ENCODE data around the gene CEACAM3. TPM values are rescaled to one million over a fixed set of nuclear protein-coding genes. Genes with fewer than 3 reads are reported as not detected.

The CEACAM3 gene
- total RNA-seq, 4 donors from 2014 or later, result 0.82 to 2.2 (median 1.6) TPM; not detected in 1

GRCh38 chr19:41753159-41753558 lies 43.2 kb upstream of the CEACAM3 start:
- H3K27ac ChIP-seq, result no peak overlapping the region
- peaks cover 0 to 32% (median 6%) of the 10 kb centered on the region in 4 donors for H3K4me1 ChIP-seq
- TF ChIP-seq POLR2A (IDR thresholded peaks at IDR 0.05), result no peak
- TF ChIP-seq, protein P1, sequence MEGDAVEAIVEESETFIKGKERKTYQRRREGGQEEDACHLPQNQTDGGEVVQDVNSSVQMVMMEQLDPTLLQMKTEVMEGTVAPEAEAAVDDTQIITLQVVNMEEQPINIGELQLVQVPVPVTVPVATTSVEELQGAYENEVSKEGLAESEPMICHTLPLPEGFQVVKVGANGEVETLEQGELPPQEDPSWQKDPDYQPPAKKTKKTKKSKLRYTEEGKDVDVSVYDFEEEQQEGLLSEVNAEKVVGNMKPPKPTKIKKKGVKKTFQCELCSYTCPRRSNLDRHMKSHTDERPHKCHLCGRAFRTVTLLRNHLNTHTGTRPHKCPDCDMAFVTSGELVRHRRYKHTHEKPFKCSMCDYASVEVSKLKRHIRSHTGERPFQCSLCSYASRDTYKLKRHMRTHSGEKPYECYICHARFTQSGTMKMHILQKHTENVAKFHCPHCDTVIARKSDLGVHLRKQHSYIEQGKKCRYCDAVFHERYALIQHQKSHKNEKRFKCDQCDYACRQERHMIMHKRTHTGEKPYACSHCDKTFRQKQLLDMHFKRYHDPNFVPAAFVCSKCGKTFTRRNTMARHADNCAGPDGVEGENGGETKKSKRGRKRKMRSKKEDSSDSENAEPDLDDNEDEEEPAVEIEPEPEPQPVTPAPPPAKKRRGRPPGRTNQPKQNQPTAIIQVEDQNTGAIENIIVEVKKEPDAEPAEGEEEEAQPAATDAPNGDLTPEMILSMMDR (IDR thresholded peaks at IDR 0.05), result peak; percentile 70 to 86 (median 81)
- DNase-seq, result peak; percentile 83
- WGBS, 2 donors (ENCODE audit: low coverage in 1 of 2), result 8 to 13% methylated on average over 6 to 12 of the region's 12 CpGs
- no peaks in the 10 kb centered on the region for H3K27me3 ChIP-seq
- no peak overlapping the region for H3K4me3 ChIP-seq
- H3K36me3 ChIP-seq, result no peaks in the 10 kb centered on the region
- intact Hi-C loops (cut with DNase I; ENCODE audit: low total_unique reads), result no loop called here
- in situ Hi-C loops (cut with MboI; ENCODE audit: low pct_ligation_motif_present in 1 of 4, low pct_unique_long_range_greater_than_20kb in 1 of 4, low sequenced_read_pairs in 3 of 4), result no loop called here
- no peaks in the 10 kb centered on the region for H3K9me3 ChIP-seq

- H3K4me3 ChIP-seq, result no peak overlapping the region
- H3K27ac ChIP-seq, result no peak overlapping the region
- H3K36me3 ChIP-seq, result no peaks in the 10 kb centered on the region
- H3K4me1 ChIP-seq, result peaks cover 0 to 32% (median 4%) of the 10 kb centered on the region in 4 donors
- in situ Hi-C loops (cut with MboI; ENCODE audit: low pct_ligation_motif_present in 1 of 4, low pct_unique_long_range_greater_than_20kb in 1 of 4, low sequenced_read_pairs in 3 of 4), result no loop called here
- no peak for TF ChIP-seq EP300 (IDR thresholded peaks at IDR 0.05; ENCODE audit: low read depth)
- TF ChIP-seq, protein P1 (IDR thresholded peaks at IDR 0.05), result peak; percentile 72 to 80 (median 78)
- 13 to 30% methylated on average over 2 to 4 of the region's 4 CpGs for WGBS, 2 donors (ENCODE audit: low coverage in 1 of 2)
- H3K27me3 ChIP-seq, result no peaks in the 10 kb centered on the region
- peak; percentile 77 for DNase-seq
- intact Hi-C loops (cut with DNase I; ENCODE audit: low total_unique reads), result no loop called here
- H3K9me3 ChIP-seq, result no peaks in the 10 kb centered on the region
These were observed 42.4 kb upstream of the CEACAM3 start for GRCh38 chr19:41753936-41754529.

- H3K27me3 ChIP-seq, result peaks cover 2% of the 10 kb centered on the region
- H3K9me3 ChIP-seq, result no peaks in the 10 kb centered on the region
- in situ Hi-C loops (cut with MboI; ENCODE audit: low pct_ligation_motif_present in 1 of 4, low pct_unique_long_range_greater_than_20kb in 1 of 4, low sequenced_read_pairs in 3 of 4), result no loop called here
- TF ChIP-seq EP300 (IDR thresholded peaks at IDR 0.05; ENCODE audit: low read depth), result no peak
- TF ChIP-seq, protein P1 (IDR thresholded peaks at IDR 0.05), result no peak
- TF ChIP-seq POLR2A (IDR thresholded peaks at IDR 0.05), result peak; percentile 49
- peak in 2 of 3 donors; percentile 26 to 77 for TF ChIP-seq POLR2AphosphoS5 (IDR thresholded peaks at IDR 0.05)
- intact Hi-C loops (cut with DNase I; ENCODE audit: low total_unique reads), result no loop called here
- H3K4me1 ChIP-seq, result peaks cover 0 to 29% (median 4%) of the 10 kb centered on the region in 4 donors
- peak within 1 kb of the TSS in 1 of 4 donors; percentile 9 for H3K4me3 ChIP-seq
- WGBS, 2 donors (ENCODE audit: low coverage in 1 of 2), result 30 to 53% methylated on average over 2 to 3 of the region's 3 CpGs
- DNase-seq, result peak; percentile 79
- no peaks in the 10 kb centered on the region for H3K36me3 ChIP-seq
- H3K27ac ChIP-seq, result peak within 1 kb of the TSS in 1 of 4 donors; percentile 29
These were observed 41.0 kb upstream of the CEACAM3 start, which contains the start of gene CEACAM6 for GRCh38 chr19:41755328-41755913. TSS of gene CEACAM6 (plus strand) at chr19:41755530. CDS start at chr19:41755639, 109 bp downstream.

- 88 to 100% methylated on average over 2 to 9 of the region's 9 CpGs for WGBS, 2 donors (ENCODE audit: low coverage in 1 of 2)
- no peak overlapping the region for H3K4me3 ChIP-seq
- H3K27me3 ChIP-seq, result peaks cover 4% of the 10 kb centered on the region
- in situ Hi-C loops (cut with MboI; ENCODE audit: low pct_ligation_motif_present in 1 of 4, low pct_unique_long_range_greater_than_20kb in 1 of 4, low sequenced_read_pairs in 3 of 4) (no loop called here), intact Hi-C loops (cut with DNase I; ENCODE audit: low total_unique reads) (no loop called here)
- no peaks in the 10 kb centered on the region for H3K9me3 ChIP-seq
- no peak for TF ChIP-seq POLR2AphosphoS5 (IDR thresholded peaks at IDR 0.05)
- no peak for TF ChIP-seq POLR2A (IDR thresholded peaks at IDR 0.05)
- TF ChIP-seq EP300 (IDR thresholded peaks at IDR 0.05; ENCODE audit: low read depth), result no peak
- TF ChIP-seq, protein P1 (IDR thresholded peaks at IDR 0.05), result no peak
- H3K27ac ChIP-seq, result no peak overlapping the region
- peaks cover 0 to 16% (median 2%) of the 10 kb centered on the region in 4 donors for H3K4me1 ChIP-seq
- DNase-seq, result no peak
- H3K36me3 ChIP-seq, result no peaks in the 10 kb centered on the region
These were observed 37.5 kb upstream of the CEACAM3 start for GRCh38 chr19:41758846-41759245.

All from transverse colon (tissue), 4 donors.